ENCODE data around the gene RARB.

RARB gene

GRCh38 chr3:25385807-25386460 lies 42.1 kb upstream of the RARB start:
- POLR2A ChIA-PET = no interaction called here
- CTCF ChIA-PET = no interaction called here
- DNase-seq (ENCODE audit: extremely low spot score) = no peak
- TF ChIP-seq FOXK2 (IDR thresholded peaks at IDR 0.05) = no peak

GRCh38 chr3:25386686-25387255 lies 41.3 kb upstream of the RARB start:
- no peak for DNase-seq (ENCODE audit: extremely low spot score)

GRCh38 chr3:25390605-25391004 lies 37.5 kb upstream of the RARB start:
- DNase-seq (ENCODE audit: extremely low spot score) = no peak
- ChIA-PET POLR2A (no interaction called here), CTCF (no interaction called here)
- no peak for TF ChIP-seq TARDBP (IDR thresholded peaks at IDR 0.05)
- TF ChIP-seq NFRKB (IDR thresholded peaks at IDR 0.05) = no peak
- TF ChIP-seq SUZ12 (IDR thresholded peaks at IDR 0.05) = no peak
- TF ChIP-seq HDGF (IDR thresholded peaks at IDR 0.05; ENCODE audit: borderline replicate concordance) = no peak
- no peak for TF ChIP-seq L3MBTL2 (conservative IDR thresholded peaks at IDR 0.05)
- TF ChIP-seq FOXK2 (IDR thresholded peaks at IDR 0.05) = no peak
- TF ChIP-seq BHLHE40 (IDR thresholded peaks at IDR 0.05; ENCODE audit: borderline replicate concordance) = no peak
- TF ChIP-seq FOXM1 (IDR thresholded peaks at IDR 0.05; ENCODE audit: borderline replicate concordance) = no peak

More at GRCh38 chr3:25386686-25387255, 41.3 kb upstream of the RARB start:
- CTCF ChIA-PET = no interaction called here
- TF ChIP-seq TARDBP (IDR thresholded peaks at IDR 0.05) (no peak), LEF1 (IDR thresholded peaks at IDR 0.05; ENCODE audit: borderline replicate concordance) (no peak), ELF4 (IDR thresholded peaks at IDR 0.05) (no peak), ZNF384 (IDR thresholded peaks at IDR 0.05) (no peak), ARNT (IDR thresholded peaks at IDR 0.05) (no peak), HDGF (IDR thresholded peaks at IDR 0.05; ENCODE audit: borderline replicate concordance) (no peak), CTBP1 (IDR thresholded peaks at IDR 0.05; ENCODE audit: borderline replicate concordance) (no peak), FOXA1 (IDR thresholded peaks at IDR 0.05) (no peak), L3MBTL2 (conservative IDR thresholded peaks at IDR 0.05) (no peak), SUZ12 (IDR thresholded peaks at IDR 0.05) (no peak)
- POLR2A ChIA-PET = no interaction called here

GRCh38 chr3:25396251-25396650 lies 31.8 kb upstream of the RARB start:
- POLR2A ChIA-PET = no interaction called here
- CTCF ChIA-PET = no interaction called here
- no peak for TF ChIP-seq SUZ12 (IDR thresholded peaks at IDR 0.05)
- 0 out of 2 replicates have a peak, but pooled peaks have one; percentile 10 for TF ChIP-seq L3MBTL2 (conservative IDR thresholded peaks at IDR 0.05)
- TF ChIP-seq ZNF384 (IDR thresholded peaks at IDR 0.05) = no peak
- no peak for TF ChIP-seq LEF1 (IDR thresholded peaks at IDR 0.05; ENCODE audit: borderline replicate concordance)
- DNase-seq (ENCODE audit: extremely low spot score) = no peak

- CTCF ChIA-PET = no interaction called here
- no peak for TF ChIP-seq TARDBP (IDR thresholded peaks at IDR 0.05)
- no peak for TF ChIP-seq ARNT (IDR thresholded peaks at IDR 0.05)
- TF ChIP-seq NFRKB (IDR thresholded peaks at IDR 0.05) = no peak
- TF ChIP-seq SP1 (IDR thresholded peaks at IDR 0.05) = no peak
- no peak for TF ChIP-seq PKNOX1 (IDR thresholded peaks at IDR 0.05)
- TF ChIP-seq ZNF384 (IDR thresholded peaks at IDR 0.05) = no peak
- no peak for TF ChIP-seq FOXM1 (IDR thresholded peaks at IDR 0.05; ENCODE audit: borderline replicate concordance)
- TF ChIP-seq L3MBTL2 (conservative IDR thresholded peaks at IDR 0.05) = no peak
- TF ChIP-seq ELF4 (IDR thresholded peaks at IDR 0.05) = no peak
- no peak for TF ChIP-seq SUZ12 (IDR thresholded peaks at IDR 0.05)
- no peak for DNase-seq (ENCODE audit: extremely low spot score)
- POLR2A ChIA-PET = no interaction called here
Observed at GRCh38 chr3:25396686-25397085, 31.4 kb upstream of the RARB start.

- ChIA-PET CTCF (no interaction called here), POLR2A (no interaction called here)
- TF ChIP-seq NFRKB (IDR thresholded peaks at IDR 0.05) (no peak), SUZ12 (IDR thresholded peaks at IDR 0.05) (no peak), ARNT (IDR thresholded peaks at IDR 0.05) (no peak), L3MBTL2 (conservative IDR thresholded peaks at IDR 0.05) (no peak)
- DNase-seq (ENCODE audit: extremely low spot score) = no peak
Observed at GRCh38 chr3:25397150-25397549, 30.9 kb upstream of the RARB start.

GRCh38 chr3:25400587-25400986 lies 27.5 kb upstream of the RARB start:
- DNase-seq (ENCODE audit: extremely low spot score) = no peak
- ChIA-PET POLR2A (no interaction called here), CTCF (no interaction called here)
- TF ChIP-seq SP1 (IDR thresholded peaks at IDR 0.05) = no peak
- no peak for TF ChIP-seq LEF1 (IDR thresholded peaks at IDR 0.05; ENCODE audit: borderline replicate concordance)
- TF ChIP-seq FOXK2 (IDR thresholded peaks at IDR 0.05) = no peak
- TF ChIP-seq ELF4 (IDR thresholded peaks at IDR 0.05) = no peak
- TF ChIP-seq PKNOX1 (IDR thresholded peaks at IDR 0.05) = no peak
- no peak for TF ChIP-seq CTBP1 (IDR thresholded peaks at IDR 0.05; ENCODE audit: borderline replicate concordance)
- TF ChIP-seq BHLHE40 (IDR thresholded peaks at IDR 0.05; ENCODE audit: borderline replicate concordance) = no peak
- TF ChIP-seq TARDBP (IDR thresholded peaks at IDR 0.05) = no peak

- DNase-seq (ENCODE audit: extremely low spot score) = no peak
- TF ChIP-seq TARDBP (IDR thresholded peaks at IDR 0.05) (no peak), ARNT (IDR thresholded peaks at IDR 0.05) (no peak), NFRKB (IDR thresholded peaks at IDR 0.05) (no peak), FOXA1 (IDR thresholded peaks at IDR 0.05) (no peak), FOXK2 (IDR thresholded peaks at IDR 0.05) (no peak), SUZ12 (IDR thresholded peaks at IDR 0.05) (no peak), LEF1 (IDR thresholded peaks at IDR 0.05; ENCODE audit: borderline replicate concordance) (no peak), ELF4 (IDR thresholded peaks at IDR 0.05) (no peak), PKNOX1 (IDR thresholded peaks at IDR 0.05) (no peak), CTBP1 (IDR thresholded peaks at IDR 0.05; ENCODE audit: borderline replicate concordance) (no peak), SP1 (IDR thresholded peaks at IDR 0.05) (no peak), L3MBTL2 (conservative IDR thresholded peaks at IDR 0.05) (no peak), BHLHE40 (IDR thresholded peaks at IDR 0.05; ENCODE audit: borderline replicate concordance) (no peak)
- ChIA-PET CTCF (interaction anchor here (0.7 kb wide), 1 partner anchor 622 kb away, joined by 3 read pairs; no protein-coding TSS in a partner anchor), POLR2A (no interaction called here)
Observed at GRCh38 chr3:25403968-25404367, 24.1 kb upstream of the RARB start.
